Liver (tissue), 9 donors: ENCODE data around the gene SAMD7. TPM values are rescaled to one million over a fixed set of nuclear protein-coding genes. Genes with fewer than 3 reads are reported as not detected.

Experiments
- DNase-seq: peaks from one replicate; pipeline ENCODE4 v3.0.0-alpha.2; 2017; ENCODE audit warnings: low spot score
- H3K27ac ChIP-seq, 2 donors: one replicate each; pipeline ENCODE4 v1.7.0; 2013; ENCODE audit warnings: inconsistent platforms in 2 of 2, low read length in 2 of 2, control low read depth in 1 of 2, low read depth in 1 of 2, mild to moderate bottlenecking in 1 of 2
- H3K27me3 ChIP-seq, 4 donors: one replicate each; pipeline versions ENCODE4 v1.6.1 to v1.7.0; 2013; ENCODE audit warnings: low read length in 3 of 4, inconsistent platforms in 1 of 4, mild to moderate bottlenecking in 1 of 4, moderate library complexity in 1 of 4; ENCODE audit not compliant: control insufficient read depth in 4 of 4, insufficient read depth in 4 of 4
- H3K36me3 ChIP-seq, 4 donors: one replicate each; pipeline versions ENCODE4 v1.6.1 to v1.7.0; 2013; ENCODE audit warnings: low read length in 3 of 4, mild to moderate bottlenecking in 3 of 4, low read depth in 1 of 4, moderate library complexity in 1 of 4; ENCODE audit not compliant: control insufficient read depth in 4 of 4, insufficient read depth in 3 of 4
- H3K4me1 ChIP-seq, 4 donors: one replicate each; pipeline versions ENCODE4 v1.6.1 to v1.7.0; 2013; ENCODE audit warnings: low read length in 3 of 4, mild to moderate bottlenecking in 3 of 4, moderate library complexity in 1 of 4; ENCODE audit not compliant: control insufficient read depth in 4 of 4, insufficient read depth in 4 of 4
- H3K4me3 ChIP-seq, 3 donors: one replicate each; pipeline versions ENCODE4 v1.6.1 to v1.7.0; 2013; ENCODE audit warnings: low read length in 3 of 3, control low read depth in 1 of 3, low read depth in 1 of 3, mild to moderate bottlenecking in 1 of 3
- H3K9ac ChIP-seq, 2 donors: one replicate each; pipeline ENCODE4 v1.7.0; 2013; ENCODE audit warnings: low read length in 2 of 2, mild to moderate bottlenecking in 2 of 2, moderate library complexity in 2 of 2, control low read depth in 1 of 2, low read depth in 1 of 2
- H3K9me3 ChIP-seq, 4 donors: one replicate each; pipeline versions ENCODE4 v1.6.1 to v1.7.0; 2013; ENCODE audit warnings: low read length in 3 of 4; ENCODE audit not compliant: control insufficient read depth in 4 of 4
- EGR1 ChIP-seq, 2 donors: IDR thresholded peaks; 2 replicates each; pipeline ENCODE4 v1.6.1; 2016 to 2018; ENCODE audit warnings: antibody characterized with exemption in 2 of 2, low read depth in 2 of 2
- FOXA1 ChIP-seq: IDR thresholded peaks from 2 replicates; pipeline ENCODE4 v1.6.1; 2016; ENCODE audit warnings: antibody characterized with exemption
- GABPA ChIP-seq, 2 donors: IDR thresholded peaks in 1 of 2; conservative IDR thresholded peaks in 1 of 2; 2 replicates each; pipeline ENCODE4 v1.6.1; 2016; ENCODE audit warnings: antibody characterized with exemption in 2 of 2, mild to moderate bottlenecking in 1 of 2, moderate library complexity in 1 of 2
- HNF4A ChIP-seq, 2 donors: conservative IDR thresholded peaks; 2 replicates each; pipeline ENCODE4 v1.6.1; 2016; ENCODE audit warnings: antibody characterized with exemption in 2 of 2, mild to moderate bottlenecking in 2 of 2
- JUND ChIP-seq, 2 donors: IDR thresholded peaks; 2 replicates each; pipeline ENCODE4 v1.6.1; 2016; ENCODE audit warnings: antibody characterized with exemption in 2 of 2
- NR2F2 ChIP-seq: IDR thresholded peaks from 2 replicates; pipeline ENCODE4 v1.6.1; 2016; ENCODE audit warnings: antibody characterized with exemption
- RAD21 ChIP-seq, 2 donors: IDR thresholded peaks; 2 replicates each; pipeline ENCODE4 v1.6.1; 2016; ENCODE audit warnings: antibody characterized with exemption in 2 of 2, mild to moderate bottlenecking in 2 of 2
- RXRA ChIP-seq, 2 donors: IDR thresholded peaks; 2 replicates each; pipeline ENCODE4 v1.6.1; 2017 to 2018; ENCODE audit warnings: antibody characterized with exemption in 2 of 2, mild to moderate bottlenecking in 1 of 2
- TAF1 ChIP-seq: conservative IDR thresholded peaks from 2 replicates; pipeline ENCODE4 v1.6.1; 2016; ENCODE audit warnings: antibody characterized with exemption, mild to moderate bottlenecking
- YY1 ChIP-seq: IDR thresholded peaks from 2 replicates; pipeline ENCODE4 v1.6.1; 2016; ENCODE audit warnings: antibody characterized with exemption, mild to moderate bottlenecking
- WGBS: extraction: QIAGEN DNeasy Blood & Tissue Kit; methylation state at CpG from one replicate; pipeline ENCODE4 v1.1.7; 2013; 5-methylcytosine and 5-hydroxymethylcytosine counted together
- polyA plus RNA-seq, 2 donors: library from polyadenylated mRNA; stranded (reverse) in 1 of 2; unstranded in 1 of 2; fragments of 200-250 nt in 1 of 2; fragments of >200 nt in 1 of 2; fragmentation: Nextera tagmentation in 1 of 2; extraction: Ambion mirVana in 1 of 2; gene quantifications; one replicate each; pipeline versions ENCODE4 v1.2.1 to v1.2.3, GENCODE V29; 2013 to 2015
- total RNA-seq, 2 donors: library from RNA; depleted of rRNA; stranded (reverse); fragments of >200 nt; gene quantifications; one replicate each; pipeline ENCODE4 v1.2.3, GENCODE V29; 2014
- TF ChIP-seq, protein P1 (sequence below): IDR thresholded peaks from 2 replicates; pipeline ENCODE4 v1.6.1; 2016; ENCODE audit warnings: antibody characterized with exemption
- TF ChIP-seq, protein P2 (sequence below): IDR thresholded peaks from 2 replicates; pipeline ENCODE4 v1.6.1; 2016; ENCODE audit warnings: antibody characterized with exemption, mild to moderate bottlenecking
- TF ChIP-seq, protein P3 (sequence below): fragments of 150-350 bp; IDR thresholded peaks from 2 replicates; pipeline ENCODE4 v1.5.1; 2017; ENCODE audit warnings: improper control_type of control experiment, low read depth, low read length; ENCODE audit not compliant: missing input control
- TF ChIP-seq, protein P4 (sequence below): IDR thresholded peaks from 2 replicates; pipeline ENCODE4 v1.6.1; 2016; ENCODE audit warnings: antibody characterized with exemption
- TF ChIP-seq, protein P5 (sequence below): IDR thresholded peaks from 2 replicates; pipeline ENCODE4 v1.6.1; 2016; ENCODE audit warnings: antibody characterized with exemption
- donor health status: healthy.
- donor health status: healthy.
- donor health status: healthy.
- donor health status: healthy.
- donor health status: healthy.

Gene SAMD7
- total and polyA plus RNA-seq, 4 donors: not detected

DNA sequence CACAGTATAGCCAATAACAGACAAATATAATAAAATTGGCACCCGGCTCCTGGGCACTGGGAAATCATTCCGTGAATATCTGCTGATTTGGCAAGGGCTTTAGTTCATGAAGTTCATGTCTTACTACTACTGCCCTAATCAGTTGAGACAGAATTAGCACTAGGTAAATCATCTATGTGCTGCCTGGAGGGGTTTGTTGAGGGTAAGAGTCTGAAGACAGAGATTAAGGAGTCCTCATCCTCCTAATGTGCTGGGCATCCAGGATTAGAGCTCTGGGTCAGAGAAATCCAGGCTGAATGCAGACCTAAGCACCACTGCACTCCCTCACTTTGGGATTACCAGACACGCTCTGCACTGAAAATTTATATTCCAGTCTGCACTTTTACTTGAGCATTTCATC lies 2.0 kb downstream of the SAMD7 start:
- H3K36me3 ChIP-seq: no peaks in the 10 kb centered on the region
- H3K4me3 ChIP-seq: no peak overlapping the region
- H3K9ac ChIP-seq: no peak overlapping the region
- H3K27me3 ChIP-seq: no peaks in the 10 kb centered on the region
- DNase-seq: no peak
- whole genome bisulfite sequencing: 63% methylated on average over 3 of the region's 3 CpGs
- no peak for TF ChIP-seq HNF4A (conservative IDR thresholded peaks at IDR 0.05)
- TF ChIP-seq EGR1 (IDR thresholded peaks at IDR 0.05; ENCODE audit: low read depth in 2 of 2): no peak
- TF ChIP-seq JUND (IDR thresholded peaks at IDR 0.05): no peak
- TF ChIP-seq, protein P1, sequence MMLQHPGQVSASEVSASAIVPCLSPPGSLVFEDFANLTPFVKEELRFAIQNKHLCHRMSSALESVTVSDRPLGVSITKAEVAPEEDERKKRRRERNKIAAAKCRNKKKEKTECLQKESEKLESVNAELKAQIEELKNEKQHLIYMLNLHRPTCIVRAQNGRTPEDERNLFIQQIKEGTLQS: no peak
- H3K27ac ChIP-seq: no peak overlapping the region
- no peaks in the 10 kb centered on the region for H3K4me1 ChIP-seq
- H3K9me3 ChIP-seq: no peaks in the 10 kb centered on the region

DNA sequence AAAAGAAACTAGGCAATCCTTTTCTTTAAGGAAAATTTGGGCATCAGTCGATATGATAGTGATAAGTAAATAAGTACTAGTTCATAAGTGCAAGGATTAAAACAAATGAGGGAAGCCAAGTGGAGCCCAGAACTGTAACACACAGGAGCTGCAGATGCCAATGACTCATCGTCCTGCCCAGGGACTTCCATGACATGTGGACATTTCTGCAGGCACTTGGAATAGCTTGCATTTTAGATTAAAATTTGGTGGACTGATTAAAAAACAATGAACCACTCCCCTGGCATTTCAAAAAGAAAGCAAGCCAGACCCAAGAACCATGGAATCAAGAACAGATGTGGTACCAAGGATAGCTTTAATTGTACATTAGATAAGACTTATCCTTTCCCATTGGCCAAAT lies 2.9 kb downstream of the SAMD7 start:
- WGBS: 75% methylated on average over 2 of the region's 2 CpGs
- H3K27me3 ChIP-seq: no peaks in the 10 kb centered on the region
- no peak for DNase-seq
- H3K9me3 ChIP-seq: no peaks in the 10 kb centered on the region
- no peak for TF ChIP-seq TAF1
- TF ChIP-seq, protein P2, sequence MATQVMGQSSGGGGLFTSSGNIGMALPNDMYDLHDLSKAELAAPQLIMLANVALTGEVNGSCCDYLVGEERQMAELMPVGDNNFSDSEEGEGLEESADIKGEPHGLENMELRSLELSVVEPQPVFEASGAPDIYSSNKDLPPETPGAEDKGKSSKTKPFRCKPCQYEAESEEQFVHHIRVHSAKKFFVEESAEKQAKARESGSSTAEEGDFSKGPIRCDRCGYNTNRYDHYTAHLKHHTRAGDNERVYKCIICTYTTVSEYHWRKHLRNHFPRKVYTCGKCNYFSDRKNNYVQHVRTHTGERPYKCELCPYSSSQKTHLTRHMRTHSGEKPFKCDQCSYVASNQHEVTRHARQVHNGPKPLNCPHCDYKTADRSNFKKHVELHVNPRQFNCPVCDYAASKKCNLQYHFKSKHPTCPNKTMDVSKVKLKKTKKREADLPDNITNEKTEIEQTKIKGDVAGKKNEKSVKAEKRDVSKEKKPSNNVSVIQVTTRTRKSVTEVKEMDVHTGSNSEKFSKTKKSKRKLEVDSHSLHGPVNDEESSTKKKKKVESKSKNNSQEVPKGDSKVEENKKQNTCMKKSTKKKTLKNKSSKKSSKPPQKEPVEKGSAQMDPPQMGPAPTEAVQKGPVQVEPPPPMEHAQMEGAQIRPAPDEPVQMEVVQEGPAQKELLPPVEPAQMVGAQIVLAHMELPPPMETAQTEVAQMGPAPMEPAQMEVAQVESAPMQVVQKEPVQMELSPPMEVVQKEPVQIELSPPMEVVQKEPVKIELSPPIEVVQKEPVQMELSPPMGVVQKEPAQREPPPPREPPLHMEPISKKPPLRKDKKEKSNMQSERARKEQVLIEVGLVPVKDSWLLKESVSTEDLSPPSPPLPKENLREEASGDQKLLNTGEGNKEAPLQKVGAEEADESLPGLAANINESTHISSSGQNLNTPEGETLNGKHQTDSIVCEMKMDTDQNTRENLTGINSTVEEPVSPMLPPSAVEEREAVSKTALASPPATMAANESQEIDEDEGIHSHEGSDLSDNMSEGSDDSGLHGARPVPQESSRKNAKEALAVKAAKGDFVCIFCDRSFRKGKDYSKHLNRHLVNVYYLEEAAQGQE: no peak
- no peak for TF ChIP-seq RXRA (IDR thresholded peaks at IDR 0.05)
- TF ChIP-seq, protein P3, sequence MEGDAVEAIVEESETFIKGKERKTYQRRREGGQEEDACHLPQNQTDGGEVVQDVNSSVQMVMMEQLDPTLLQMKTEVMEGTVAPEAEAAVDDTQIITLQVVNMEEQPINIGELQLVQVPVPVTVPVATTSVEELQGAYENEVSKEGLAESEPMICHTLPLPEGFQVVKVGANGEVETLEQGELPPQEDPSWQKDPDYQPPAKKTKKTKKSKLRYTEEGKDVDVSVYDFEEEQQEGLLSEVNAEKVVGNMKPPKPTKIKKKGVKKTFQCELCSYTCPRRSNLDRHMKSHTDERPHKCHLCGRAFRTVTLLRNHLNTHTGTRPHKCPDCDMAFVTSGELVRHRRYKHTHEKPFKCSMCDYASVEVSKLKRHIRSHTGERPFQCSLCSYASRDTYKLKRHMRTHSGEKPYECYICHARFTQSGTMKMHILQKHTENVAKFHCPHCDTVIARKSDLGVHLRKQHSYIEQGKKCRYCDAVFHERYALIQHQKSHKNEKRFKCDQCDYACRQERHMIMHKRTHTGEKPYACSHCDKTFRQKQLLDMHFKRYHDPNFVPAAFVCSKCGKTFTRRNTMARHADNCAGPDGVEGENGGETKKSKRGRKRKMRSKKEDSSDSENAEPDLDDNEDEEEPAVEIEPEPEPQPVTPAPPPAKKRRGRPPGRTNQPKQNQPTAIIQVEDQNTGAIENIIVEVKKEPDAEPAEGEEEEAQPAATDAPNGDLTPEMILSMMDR: no peak
- no peak for TF ChIP-seq GABPA (IDR thresholded peaks at IDR 0.05 in 1 of 2, conservative IDR thresholded peaks at IDR 0.05 in 1 of 2)
- TF ChIP-seq NR2F2: no peak
- TF ChIP-seq, protein P4, sequence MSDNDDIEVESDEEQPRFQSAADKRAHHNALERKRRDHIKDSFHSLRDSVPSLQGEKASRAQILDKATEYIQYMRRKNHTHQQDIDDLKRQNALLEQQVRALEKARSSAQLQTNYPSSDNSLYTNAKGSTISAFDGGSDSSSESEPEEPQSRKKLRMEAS: no peak
- TF ChIP-seq FOXA1: no peak
- TF ChIP-seq YY1: no peak
- TF ChIP-seq RAD21 (IDR thresholded peaks at IDR 0.05): no peak
- TF ChIP-seq, protein P5, sequence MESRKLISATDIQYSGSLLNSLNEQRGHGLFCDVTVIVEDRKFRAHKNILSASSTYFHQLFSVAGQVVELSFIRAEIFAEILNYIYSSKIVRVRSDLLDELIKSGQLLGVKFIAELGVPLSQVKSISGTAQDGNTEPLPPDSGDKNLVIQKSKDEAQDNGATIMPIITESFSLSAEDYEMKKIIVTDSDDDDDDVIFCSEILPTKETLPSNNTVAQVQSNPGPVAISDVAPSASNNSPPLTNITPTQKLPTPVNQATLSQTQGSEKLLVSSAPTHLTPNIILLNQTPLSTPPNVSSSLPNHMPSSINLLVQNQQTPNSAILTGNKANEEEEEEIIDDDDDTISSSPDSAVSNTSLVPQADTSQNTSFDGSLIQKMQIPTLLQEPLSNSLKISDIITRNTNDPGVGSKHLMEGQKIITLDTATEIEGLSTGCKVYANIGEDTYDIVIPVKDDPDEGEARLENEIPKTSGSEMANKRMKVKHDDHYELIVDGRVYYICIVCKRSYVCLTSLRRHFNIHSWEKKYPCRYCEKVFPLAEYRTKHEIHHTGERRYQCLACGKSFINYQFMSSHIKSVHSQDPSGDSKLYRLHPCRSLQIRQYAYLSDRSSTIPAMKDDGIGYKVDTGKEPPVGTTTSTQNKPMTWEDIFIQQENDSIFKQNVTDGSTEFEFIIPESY: no peak
- H3K4me3 ChIP-seq: no peak overlapping the region
- H3K9ac ChIP-seq: no peak overlapping the region
- H3K36me3 ChIP-seq: no peaks in the 10 kb centered on the region
- H3K27ac ChIP-seq: no peak overlapping the region
- no peaks in the 10 kb centered on the region for H3K4me1 ChIP-seq
